NB4 (cell line): Measurements from ENCODE around the gene GRIN2A.

Source experiments
- MYC ChIP-seq: IDR thresholded peaks from 2 replicates; pipeline ENCODE4 v1.6.1; 2011; ENCODE audit warnings: low read depth, low read length
- POLR2A ChIP-seq: IDR thresholded peaks from 2 replicates; pipeline ENCODE4 v1.6.1; 2011; ENCODE audit warnings: mild to moderate bottlenecking; ENCODE audit not compliant: insufficient read length; ENCODE audit errors: extremely low read depth
- TF ChIP-seq, protein P1 (sequence below): IDR thresholded peaks from one replicate; pipeline ENCODE4 v1.5.1; 2012; ENCODE audit warnings: low read depth, low read length

DNA sequence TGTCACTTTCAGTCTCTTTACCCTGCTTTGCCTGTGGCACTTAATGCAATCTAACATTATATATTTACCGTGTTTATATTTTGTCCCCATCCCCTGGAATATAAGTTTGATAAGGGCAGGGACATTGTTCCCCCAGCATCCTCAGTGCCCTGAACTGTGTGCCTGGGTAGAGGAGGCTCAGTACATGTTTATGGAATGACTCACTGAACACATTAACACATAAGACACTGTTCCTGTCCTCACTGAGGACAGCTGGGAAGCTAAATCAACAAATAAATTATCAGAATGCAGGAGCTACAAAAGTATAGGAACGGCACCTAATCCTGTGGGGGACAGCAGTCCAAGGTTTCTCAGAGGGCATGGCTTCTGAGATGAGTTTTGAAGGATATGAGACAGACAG lies 27.8 kb downstream of the GRIN2A start:
- TF ChIP-seq, protein P1, sequence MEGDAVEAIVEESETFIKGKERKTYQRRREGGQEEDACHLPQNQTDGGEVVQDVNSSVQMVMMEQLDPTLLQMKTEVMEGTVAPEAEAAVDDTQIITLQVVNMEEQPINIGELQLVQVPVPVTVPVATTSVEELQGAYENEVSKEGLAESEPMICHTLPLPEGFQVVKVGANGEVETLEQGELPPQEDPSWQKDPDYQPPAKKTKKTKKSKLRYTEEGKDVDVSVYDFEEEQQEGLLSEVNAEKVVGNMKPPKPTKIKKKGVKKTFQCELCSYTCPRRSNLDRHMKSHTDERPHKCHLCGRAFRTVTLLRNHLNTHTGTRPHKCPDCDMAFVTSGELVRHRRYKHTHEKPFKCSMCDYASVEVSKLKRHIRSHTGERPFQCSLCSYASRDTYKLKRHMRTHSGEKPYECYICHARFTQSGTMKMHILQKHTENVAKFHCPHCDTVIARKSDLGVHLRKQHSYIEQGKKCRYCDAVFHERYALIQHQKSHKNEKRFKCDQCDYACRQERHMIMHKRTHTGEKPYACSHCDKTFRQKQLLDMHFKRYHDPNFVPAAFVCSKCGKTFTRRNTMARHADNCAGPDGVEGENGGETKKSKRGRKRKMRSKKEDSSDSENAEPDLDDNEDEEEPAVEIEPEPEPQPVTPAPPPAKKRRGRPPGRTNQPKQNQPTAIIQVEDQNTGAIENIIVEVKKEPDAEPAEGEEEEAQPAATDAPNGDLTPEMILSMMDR: no peak
- no peak for TF ChIP-seq POLR2A
- TF ChIP-seq MYC: no peak
